HL-60 (cell line): ENCODE measurements around the gene SMIM24.

Experiments
- DNase-seq, 2 experiments: peaks; one replicate each; pipeline ENCODE4 v3.0.0-alpha.2; 2010 to 2020; ENCODE audit warnings: low read depth in 1 of 2, low spot score in 1 of 2
- H3K27ac ChIP-seq: fragments of 250-450 bp; sonication (Bioruptor Pico); replicated peaks from 2 replicates; pipeline ENCODE4 v1.5.1; 2020; ENCODE audit warnings: mild to moderate bottlenecking, moderate library complexity
- H3K27me3 ChIP-seq: fragments of 250-450 bp; sonication (Bioruptor Pico); 2 replicates; pipeline ENCODE4 v1.5.1; 2021; ENCODE audit warnings: mild to moderate bottlenecking, moderate library complexity; ENCODE audit not compliant: insufficient read depth, poor library complexity, severe bottlenecking
- H3K4me3 ChIP-seq: replicated peaks from 2 replicates; pipeline ENCODE4 v1.5.1; 2011; ENCODE audit warnings: mild to moderate bottlenecking, control low read depth, low read length; ENCODE audit not compliant: insufficient read depth
- GABPA ChIP-seq: IDR thresholded peaks from 2 replicates; pipeline ENCODE4 v1.6.1; 2012; ENCODE audit warnings: low read depth
- POLR2AphosphoS5 ChIP-seq: IDR thresholded peaks from 2 replicates; pipeline ENCODE4 v1.6.1; 2012; ENCODE audit warnings: low read depth
- REST ChIP-seq: IDR thresholded peaks from 2 replicates; pipeline ENCODE4 v1.6.1; 2012; ENCODE audit warnings: low read depth; ENCODE audit not compliant: insufficient replicate concordance
- SPI1 ChIP-seq: IDR thresholded peaks from 2 replicates; pipeline ENCODE4 v1.6.1; 2012; ENCODE audit warnings: low read depth, mild to moderate bottlenecking, borderline replicate concordance
- TF ChIP-seq, protein P1 (sequence below): IDR thresholded peaks from one replicate; pipeline ENCODE4 v1.5.1; 2011; ENCODE audit warnings: low read length, control low read depth, inconsistent platforms; ENCODE audit not compliant: insufficient read depth

SMIM24 gene

DNA sequence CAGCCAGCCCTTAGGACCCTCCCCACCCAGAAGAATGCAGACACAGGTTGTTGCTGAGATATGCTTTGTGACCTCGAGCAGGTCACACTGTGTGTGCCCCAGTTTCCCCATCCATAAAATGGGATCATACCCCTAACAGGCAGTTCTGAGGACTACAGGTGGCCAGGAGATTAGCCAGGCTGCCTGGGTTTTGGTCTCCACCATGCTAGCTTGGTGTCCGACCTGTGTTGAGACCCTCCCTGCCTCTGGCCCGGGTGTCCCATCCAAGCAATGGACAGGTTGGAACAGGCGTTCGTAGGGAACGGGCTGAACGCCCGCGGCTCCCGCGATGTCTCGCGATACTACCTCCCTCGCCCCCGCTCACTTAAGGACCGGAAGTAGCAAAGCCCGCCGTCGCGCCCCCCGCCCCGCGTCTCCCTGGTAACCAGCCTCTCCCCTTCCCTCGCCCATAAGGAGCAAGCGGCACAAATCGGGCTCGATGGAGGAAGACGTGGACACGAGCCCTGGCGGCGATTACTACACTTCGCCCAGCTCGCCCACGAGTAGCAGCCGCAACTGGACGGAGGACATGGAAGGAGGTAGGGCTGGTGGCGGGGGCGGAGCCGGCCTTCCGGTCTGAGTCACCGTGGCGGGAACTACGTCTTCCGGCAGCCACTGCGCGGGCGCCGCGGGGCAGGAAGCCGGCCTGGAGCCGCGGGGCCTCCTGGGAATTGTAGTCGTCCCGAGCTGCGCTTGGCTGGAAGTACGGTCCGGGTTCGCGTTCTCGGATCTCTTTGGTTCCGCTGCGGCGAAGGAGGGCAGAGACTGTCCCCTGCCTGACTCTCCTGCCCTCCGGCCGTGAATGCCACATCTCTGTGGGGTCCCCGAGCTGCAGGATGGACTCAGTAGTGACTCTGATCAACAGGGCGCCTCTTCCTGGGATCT lies 45.4 kb downstream of the SMIM24 start:
- TF ChIP-seq POLR2AphosphoS5 = peak; percentile 74; the same call in 1 of the 2 replicates
- peak; percentile 91 for TF ChIP-seq GABPA
- TF ChIP-seq, protein P1, sequence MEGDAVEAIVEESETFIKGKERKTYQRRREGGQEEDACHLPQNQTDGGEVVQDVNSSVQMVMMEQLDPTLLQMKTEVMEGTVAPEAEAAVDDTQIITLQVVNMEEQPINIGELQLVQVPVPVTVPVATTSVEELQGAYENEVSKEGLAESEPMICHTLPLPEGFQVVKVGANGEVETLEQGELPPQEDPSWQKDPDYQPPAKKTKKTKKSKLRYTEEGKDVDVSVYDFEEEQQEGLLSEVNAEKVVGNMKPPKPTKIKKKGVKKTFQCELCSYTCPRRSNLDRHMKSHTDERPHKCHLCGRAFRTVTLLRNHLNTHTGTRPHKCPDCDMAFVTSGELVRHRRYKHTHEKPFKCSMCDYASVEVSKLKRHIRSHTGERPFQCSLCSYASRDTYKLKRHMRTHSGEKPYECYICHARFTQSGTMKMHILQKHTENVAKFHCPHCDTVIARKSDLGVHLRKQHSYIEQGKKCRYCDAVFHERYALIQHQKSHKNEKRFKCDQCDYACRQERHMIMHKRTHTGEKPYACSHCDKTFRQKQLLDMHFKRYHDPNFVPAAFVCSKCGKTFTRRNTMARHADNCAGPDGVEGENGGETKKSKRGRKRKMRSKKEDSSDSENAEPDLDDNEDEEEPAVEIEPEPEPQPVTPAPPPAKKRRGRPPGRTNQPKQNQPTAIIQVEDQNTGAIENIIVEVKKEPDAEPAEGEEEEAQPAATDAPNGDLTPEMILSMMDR = no peak
- Histone ChIP-seq H3K4me3 (peak overlapping the region; percentile 41), H3K27me3 (no peaks in the 10 kb centered on the region), H3K27ac (peak overlapping the region; percentile 74)
- DNase-seq = peak; percentile 81 to 94

DNA sequence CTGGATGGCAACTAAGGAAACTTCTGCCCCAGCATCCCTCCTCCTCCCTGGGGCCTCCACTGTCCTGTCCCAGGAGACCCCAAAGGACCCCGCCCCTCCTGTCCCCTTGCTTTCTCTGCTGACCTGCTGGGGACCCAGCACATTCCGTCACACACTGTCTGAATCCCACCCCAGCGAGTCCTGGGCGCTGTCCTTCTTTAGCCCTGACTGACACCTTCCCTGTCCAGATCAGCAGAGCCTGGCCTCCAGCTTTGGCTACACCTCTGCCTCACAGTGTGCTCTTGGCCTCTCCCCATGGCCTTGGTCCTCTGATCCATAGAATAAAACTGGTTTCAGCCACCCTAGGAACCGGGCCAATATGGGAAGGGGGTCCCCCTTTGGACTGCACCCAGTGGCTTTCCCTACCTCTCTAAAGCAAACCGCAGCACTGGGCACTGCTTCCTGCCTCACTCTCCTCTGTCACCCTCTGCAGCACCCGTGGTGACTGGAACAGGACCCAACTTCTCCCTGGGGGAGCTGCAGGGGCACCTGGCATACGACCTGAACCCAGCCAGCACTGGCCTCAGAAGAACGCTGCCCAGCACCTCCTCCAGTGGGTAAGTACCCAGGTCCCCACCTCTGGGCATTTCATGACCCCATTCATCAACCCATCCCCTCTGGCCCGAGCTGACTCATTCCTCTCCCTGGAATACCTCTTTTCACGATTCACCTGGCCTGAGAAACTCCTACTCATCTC lies 46.4 kb downstream of the SMIM24 start:
- Histone ChIP-seq H3K4me3 (no peak overlapping the region), H3K27ac (no peak overlapping the region), H3K27me3 (no peaks in the 10 kb centered on the region)
- DNase-seq = no peak
- TF ChIP-seq REST (no peak), POLR2AphosphoS5 (no peak), SPI1 (no peak), GABPA (no peak)
- TF ChIP-seq, protein P1 = no peak

DNA sequence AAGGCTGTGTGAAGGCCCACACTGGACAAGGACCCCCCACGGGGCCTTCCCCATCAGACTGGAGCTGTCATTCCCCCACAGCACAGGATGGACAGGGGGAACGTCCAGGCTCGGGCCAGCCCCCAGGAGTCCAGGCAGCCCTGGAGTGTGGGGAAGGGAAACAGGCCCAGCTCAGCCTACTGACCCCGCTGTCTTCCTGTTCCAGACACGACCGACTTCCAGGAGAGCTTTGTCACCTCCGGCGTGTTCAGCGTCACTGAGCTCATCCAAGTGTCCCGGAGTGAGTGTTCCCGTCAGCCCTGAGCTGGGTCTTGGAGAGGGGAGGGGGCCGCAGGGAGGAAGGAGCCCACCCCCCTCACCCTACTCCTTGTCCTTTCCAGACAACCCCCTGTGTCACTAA lies 47.0 kb downstream of the SMIM24 start:
- Histone ChIP-seq H3K27me3 (no peaks in the 10 kb centered on the region), H3K4me3 (no peak overlapping the region), H3K27ac (no peak overlapping the region)
- TF ChIP-seq POLR2AphosphoS5 (no peak), GABPA (no peak), SPI1 (no peak), REST (no peak)
- TF ChIP-seq, protein P1 = no peak
- DNase-seq = no peak
